ENCODE results near the gene ZSWIM2. TPM values are rescaled to one million over a fixed set of nuclear protein-coding genes. Genes with fewer than 3 reads are reported as not detected.

Gene ZSWIM2
- total RNA-seq, 1 experiment from 2014 or later, result not detected

DNA sequence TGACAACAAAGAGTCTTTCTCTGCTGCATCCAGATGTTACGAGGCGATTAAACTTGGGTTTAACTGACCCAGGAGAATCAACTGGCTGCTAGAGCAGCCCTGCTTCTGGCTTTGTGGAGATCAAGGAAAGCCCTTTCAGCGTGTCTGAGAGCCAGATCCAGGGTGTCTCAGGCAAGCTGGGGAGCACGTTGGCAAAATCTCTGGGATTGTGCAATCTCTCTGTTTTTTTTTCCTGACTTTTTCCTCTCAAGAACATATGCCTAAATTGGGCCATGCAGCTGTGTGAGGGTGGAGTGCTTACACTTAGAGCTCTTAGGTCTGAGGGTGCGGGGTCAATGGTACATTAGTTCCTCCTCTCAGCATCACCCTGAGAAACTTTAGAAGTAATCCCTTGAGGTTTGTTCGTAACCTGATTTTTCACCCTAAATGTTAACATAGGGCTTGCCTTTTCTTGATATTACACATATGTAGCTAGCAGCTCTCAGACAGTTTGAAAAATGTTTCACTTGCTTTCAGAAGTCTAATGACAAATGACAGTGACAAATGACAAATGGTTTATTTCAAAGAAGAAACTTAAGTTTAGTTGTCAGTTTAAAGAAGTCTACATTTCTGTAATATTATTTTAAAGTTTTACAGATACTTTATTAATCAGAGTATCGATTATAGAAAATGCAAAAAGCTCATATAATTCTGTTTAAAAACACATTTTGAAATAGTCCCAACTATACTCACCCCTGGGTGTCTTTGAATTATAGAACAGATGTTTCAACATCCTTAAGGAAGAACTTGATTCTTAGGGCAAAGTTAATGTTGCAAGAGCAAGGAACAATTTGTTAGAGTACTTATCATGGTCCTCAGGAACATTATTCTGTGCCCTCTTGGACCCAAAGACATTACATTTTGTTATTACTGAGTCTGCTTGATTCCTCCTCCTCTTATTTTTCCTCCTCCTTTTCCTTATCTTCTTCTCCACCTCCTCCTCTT, 38.4 kb upstream of the ZSWIM2 start:
- intact Hi-C loops (cut with micrococcal nuclease), result no loop called here
- H3K27me3 Mint-ChIP-seq (ENCODE audit: insufficient read depth, unreplicated experiment), result no peaks in the 10 kb centered on the region
- H3K27ac Mint-ChIP-seq (ENCODE audit: low read depth, unreplicated experiment), result peak overlapping the region; percentile 29
- ChIA-PET POLR2A (interaction anchor here (0.8 kb wide), 1 partner anchor 1274 kb away, joined by 4 read pairs; no protein-coding TSS in a partner anchor), CTCF (interaction anchor here (0.6 to 0.7 kb wide), 2 partner anchors 24 to 196 kb away, joined by 3 to 4 read pairs; no protein-coding TSS in a partner anchor)
- H3K36me3 Mint-ChIP-seq (ENCODE audit: insufficient read depth, unreplicated experiment), result no peaks in the 10 kb centered on the region
- peaks cover 2% of the 10 kb centered on the region for H3K9me3 Mint-ChIP-seq (ENCODE audit: unreplicated experiment)
- no peak overlapping the region for H3K4me3 Mint-ChIP-seq (ENCODE audit: unreplicated experiment)
- TF ChIP-seq, protein P1, sequence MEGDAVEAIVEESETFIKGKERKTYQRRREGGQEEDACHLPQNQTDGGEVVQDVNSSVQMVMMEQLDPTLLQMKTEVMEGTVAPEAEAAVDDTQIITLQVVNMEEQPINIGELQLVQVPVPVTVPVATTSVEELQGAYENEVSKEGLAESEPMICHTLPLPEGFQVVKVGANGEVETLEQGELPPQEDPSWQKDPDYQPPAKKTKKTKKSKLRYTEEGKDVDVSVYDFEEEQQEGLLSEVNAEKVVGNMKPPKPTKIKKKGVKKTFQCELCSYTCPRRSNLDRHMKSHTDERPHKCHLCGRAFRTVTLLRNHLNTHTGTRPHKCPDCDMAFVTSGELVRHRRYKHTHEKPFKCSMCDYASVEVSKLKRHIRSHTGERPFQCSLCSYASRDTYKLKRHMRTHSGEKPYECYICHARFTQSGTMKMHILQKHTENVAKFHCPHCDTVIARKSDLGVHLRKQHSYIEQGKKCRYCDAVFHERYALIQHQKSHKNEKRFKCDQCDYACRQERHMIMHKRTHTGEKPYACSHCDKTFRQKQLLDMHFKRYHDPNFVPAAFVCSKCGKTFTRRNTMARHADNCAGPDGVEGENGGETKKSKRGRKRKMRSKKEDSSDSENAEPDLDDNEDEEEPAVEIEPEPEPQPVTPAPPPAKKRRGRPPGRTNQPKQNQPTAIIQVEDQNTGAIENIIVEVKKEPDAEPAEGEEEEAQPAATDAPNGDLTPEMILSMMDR (IDR thresholded peaks at IDR 0.05; ENCODE audit: unreplicated experiment), result no peak
- BruUV-seq (replicated peaks), result no TSS peak
- peaks cover 27% of the 10 kb centered on the region for H3K4me1 Mint-ChIP-seq (ENCODE audit: insufficient read depth, unreplicated experiment)
- DNase-seq (ENCODE audit: unreplicated experiment), result peak; percentile 56

DNA sequence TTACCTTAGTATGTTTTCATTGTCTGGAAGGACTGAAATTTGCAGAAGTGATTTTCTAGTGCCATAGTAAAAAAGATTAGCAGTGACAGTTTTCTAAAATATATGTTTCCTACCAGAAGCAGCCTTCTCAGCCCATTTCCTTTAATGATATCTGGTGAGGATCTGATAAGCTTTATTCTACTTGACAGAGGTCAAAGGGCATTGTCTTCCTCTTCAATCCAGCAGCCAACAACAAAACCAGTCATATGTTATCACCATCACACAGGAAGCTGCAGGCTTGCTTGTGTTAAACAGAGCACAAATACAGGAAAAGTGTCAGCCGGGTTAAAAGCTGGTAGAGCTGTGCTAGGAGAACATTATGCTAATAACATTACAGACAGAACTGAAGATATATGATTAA, 35.6 kb upstream of the ZSWIM2 start:
- Mint-ChIP-seq H3K9me3 (ENCODE audit: unreplicated experiment) (peaks cover 24% of the 10 kb centered on the region), H3K36me3 (ENCODE audit: insufficient read depth, unreplicated experiment) (no peaks in the 10 kb centered on the region), H3K27me3 (ENCODE audit: insufficient read depth, unreplicated experiment) (no peaks in the 10 kb centered on the region), H3K4me1 (ENCODE audit: insufficient read depth, unreplicated experiment) (peaks cover 12% of the 10 kb centered on the region), H3K27ac (ENCODE audit: low read depth, unreplicated experiment) (no peak overlapping the region), H3K4me3 (ENCODE audit: unreplicated experiment) (no peak overlapping the region)
- no peak for DNase-seq (ENCODE audit: unreplicated experiment)
- no TSS peak for BruUV-seq (replicated peaks)
- ChIA-PET CTCF (no interaction called here), POLR2A (no interaction called here)
- intact Hi-C loops (cut with micrococcal nuclease), result no loop called here
- TF ChIP-seq, protein P1 (IDR thresholded peaks at IDR 0.05; ENCODE audit: unreplicated experiment), result no peak

DNA sequence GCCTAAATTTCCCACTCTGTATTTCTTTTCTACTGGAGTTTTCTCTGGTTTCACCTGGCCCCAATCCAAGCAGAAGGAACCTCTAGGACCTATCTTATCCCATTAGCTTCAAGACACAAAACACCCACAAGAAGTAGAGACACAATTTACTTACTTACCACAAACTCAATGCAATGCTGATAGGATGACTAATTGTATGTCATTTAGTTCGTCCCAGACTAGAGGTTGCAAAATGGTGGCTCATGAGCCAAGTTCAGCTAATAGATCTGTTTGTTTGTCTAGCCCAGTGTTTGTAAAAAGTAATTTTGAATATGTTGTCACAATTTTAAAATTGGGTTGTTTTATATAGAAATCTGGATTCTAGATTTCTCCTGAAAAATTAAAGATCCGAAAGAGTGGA, 34.7 kb upstream of the ZSWIM2 start:
- H3K27ac Mint-ChIP-seq (ENCODE audit: low read depth, unreplicated experiment), result no peak overlapping the region
- H3K27me3 Mint-ChIP-seq (ENCODE audit: insufficient read depth, unreplicated experiment), result no peaks in the 10 kb centered on the region
- DNase-seq (ENCODE audit: unreplicated experiment), result peak; percentile 36
- intact Hi-C loops (cut with micrococcal nuclease), result no loop called here
- no peak overlapping the region for H3K4me3 Mint-ChIP-seq (ENCODE audit: unreplicated experiment)
- no TSS peak for BruUV-seq (replicated peaks)
- TF ChIP-seq, protein P1 (IDR thresholded peaks at IDR 0.05; ENCODE audit: unreplicated experiment), result no peak
- ChIA-PET POLR2A (interaction anchor here (0.6 kb wide), 1 partner anchor 573 kb away, joined by 3 read pairs; no protein-coding TSS in a partner anchor), CTCF (interaction anchor here (1.7 kb wide), 1 partner anchor 21 kb away, joined by 5 read pairs; no protein-coding TSS in a partner anchor)
- H3K9me3 Mint-ChIP-seq (ENCODE audit: unreplicated experiment), result peaks cover 24% of the 10 kb centered on the region
- peaks cover 6% of the 10 kb centered on the region for H3K4me1 Mint-ChIP-seq (ENCODE audit: insufficient read depth, unreplicated experiment)
- no peaks in the 10 kb centered on the region for H3K36me3 Mint-ChIP-seq (ENCODE audit: insufficient read depth, unreplicated experiment)

DNA sequence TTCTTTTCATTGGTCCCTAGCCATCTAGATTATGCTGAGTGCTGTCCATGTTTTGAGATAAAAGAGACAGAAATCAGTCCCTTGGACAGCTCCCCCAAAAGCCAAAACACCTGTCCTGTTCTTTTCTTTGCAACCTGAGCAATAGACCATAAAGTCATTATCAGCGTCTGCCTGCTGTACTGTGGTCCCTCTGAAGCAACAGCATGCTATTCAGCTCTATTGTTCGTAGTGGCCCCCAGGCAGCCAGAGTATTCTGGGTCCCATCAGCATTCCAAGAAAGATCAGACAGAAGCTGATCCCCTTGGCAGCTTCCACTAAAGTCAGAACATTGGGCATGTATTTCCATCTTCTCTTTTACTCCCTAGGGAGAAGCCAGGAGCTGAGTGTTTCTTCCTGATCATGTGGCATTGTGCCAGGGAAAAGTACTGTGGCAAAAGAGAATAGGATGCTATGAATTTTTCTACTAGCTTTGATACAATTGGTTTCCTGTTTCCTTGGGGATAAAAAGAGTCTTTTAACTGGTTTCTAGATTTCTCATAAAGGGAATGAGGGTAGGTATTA, 33.6 kb upstream of the ZSWIM2 start:
- DNase-seq (ENCODE audit: unreplicated experiment), result no peak
- Mint-ChIP-seq H3K4me3 (ENCODE audit: unreplicated experiment) (no peak overlapping the region), H3K36me3 (ENCODE audit: insufficient read depth, unreplicated experiment) (no peaks in the 10 kb centered on the region), H3K9me3 (ENCODE audit: unreplicated experiment) (peaks cover 24% of the 10 kb centered on the region), H3K4me1 (ENCODE audit: insufficient read depth, unreplicated experiment) (no peaks in the 10 kb centered on the region), H3K27me3 (ENCODE audit: insufficient read depth, unreplicated experiment) (no peaks in the 10 kb centered on the region), H3K27ac (ENCODE audit: low read depth, unreplicated experiment) (no peak overlapping the region)
- ChIA-PET POLR2A (no interaction called here), CTCF (interaction anchor here (0.6 to 1.7 kb wide), 5 partner anchors 15 to 1135 kb away, joined by 3 to 5 read pairs (median 3); no protein-coding TSS in a partner anchor)
- TF ChIP-seq, protein P1 (IDR thresholded peaks at IDR 0.05; ENCODE audit: unreplicated experiment), result no peak
- no TSS peak for BruUV-seq (replicated peaks)
- intact Hi-C loops (cut with micrococcal nuclease), result no loop called here
